CD4-positive, alpha-beta T cell treated with Interleukin-6 at 100 ng/mL for 8 hours (primary cell): ENCODE data around the gene VSIR.
A peak's percentile ranks its signal among the peaks of the same experiment; 100 is the strongest.

ENCODE experiments used
- DNase-seq: peaks from one replicate; pipeline ENCODE4 v3.0.0-alpha.2; 2020; ENCODE audit warnings: mixed read lengths, low spot score

Gene VSIR

GRCh38 chr10:71712572-71713134 lies 60.7 kb downstream of the VSIR start:
- peak; percentile 40 for DNase-seq

GRCh38 chr10:71712170-71712569 lies 61.1 kb downstream of the VSIR start:
- DNase-seq: no peak

- DNase-seq: no peak
Observed at GRCh38 chr10:71711052-71711623, 62.2 kb downstream of the VSIR start.

GRCh38 chr10:71710519-71710918 lies 62.8 kb downstream of the VSIR start:
- no peak for DNase-seq

- DNase-seq: no peak
Observed at GRCh38 chr10:71708897-71709882, 64.1 kb downstream of the VSIR start.

GRCh38 chr10:71708301-71708703 lies 65.0 kb downstream of the VSIR start:
- DNase-seq: peak; percentile 60

GRCh38 chr10:71707240-71707789 lies 66.0 kb downstream of the VSIR start:
- no peak for DNase-seq

- no peak for DNase-seq
Observed at GRCh38 chr10:71706216-71707121, 66.9 kb downstream of the VSIR start.

- no peak for DNase-seq
Observed at GRCh38 chr10:71705582-71705981, 67.7 kb downstream of the VSIR start.

- DNase-seq: no peak
Observed at GRCh38 chr10:71704816-71705215, 68.5 kb downstream of the VSIR start.

GRCh38 chr10:71703577-71703976 lies 69.7 kb downstream of the VSIR start:
- DNase-seq: no peak

GRCh38 chr10:71701496-71702132 lies 71.7 kb downstream of the VSIR start:
- DNase-seq: no peak

- no peak for DNase-seq
Observed at GRCh38 chr10:71700731-71701368, 72.5 kb downstream of the VSIR start.

GRCh38 chr10:71698737-71699136 lies 74.6 kb downstream of the VSIR start:
- DNase-seq: no peak

- peak; percentile 27 for DNase-seq
Observed at GRCh38 chr10:71697938-71698709, 75.2 kb downstream of the VSIR start.
